Keratinocyte (primary cell): ENCODE results near the gene KIR2DL3. TPM values are rescaled to one million over a fixed set of nuclear protein-coding genes. Genes with fewer than 3 reads are reported as not detected.
"Not testable (repeated sequence)": the region's sequence is repeated elsewhere in the genome, so short reads cannot be mapped to it uniquely, and the experiment has no call there.

ENCODE experiments used
- DNase-seq: peaks from one replicate; pipeline ENCODE4 v3.0.0-alpha.2; 2011; ENCODE audit warnings: low read depth, missing footprints, low spot score
- FAIRE-seq: peaks from 2 replicates; lab custom pipeline; 2011; peaks lifted over from hg19 to GRCh38; lab: Jason Lieb, UNC
- H2AFZ ChIP-seq: 2 replicates; pipeline ENCODE4 v1.6.0; 2012; ENCODE audit warnings: low read length, control low read depth, inconsistent platforms; ENCODE audit not compliant: control insufficient read depth
- H3K27ac ChIP-seq: 2 replicates; pipeline ENCODE4 v1.5.1; 2011; ENCODE audit warnings: low read length; ENCODE audit not compliant: control insufficient read depth, insufficient read depth
- H3K27me3 ChIP-seq: 3 replicates; pipeline ENCODE4 v1.6.0; 2011; ENCODE audit warnings: low read length; ENCODE audit not compliant: control insufficient read depth, insufficient read depth; ENCODE audit errors: extremely low read depth
- H3K36me3 ChIP-seq, 2 experiments: 2 replicates in 1 of 2; 3 replicates in 1 of 2; pipeline ENCODE4 v1.5.1; 2011; ENCODE audit warnings: low read length in 2 of 2, mild to moderate bottlenecking in 1 of 2; ENCODE audit not compliant: control insufficient read depth in 2 of 2, insufficient read depth in 2 of 2; ENCODE audit errors: extremely low read depth in 1 of 2
- H3K4me1 ChIP-seq: 3 replicates; pipeline ENCODE4 v1.5.1; 2011; ENCODE audit warnings: low read length; ENCODE audit not compliant: control insufficient read depth, insufficient read depth; ENCODE audit errors: extremely low read depth
- H3K4me2 ChIP-seq: 3 replicates; pipeline ENCODE4 v1.6.0; 2011; ENCODE audit warnings: low read depth, low read length; ENCODE audit not compliant: control insufficient read depth, insufficient read depth; ENCODE audit errors: extremely low read depth
- H3K4me3 ChIP-seq, 3 experiments: fragments of 200-600 bp in 1 of 3; sonication (generic) in 1 of 3; 2 replicates in 2 of 3; 3 replicates in 1 of 3; pipeline ENCODE4 v1.5.1; 2011 to 2016; ENCODE audit warnings: low read length in 3 of 3, mild to moderate bottlenecking in 3 of 3, control low read depth in 2 of 3, inconsistent platforms in 1 of 3, low read depth in 1 of 3, mixed read lengths in 1 of 3, mixed run types in 1 of 3, moderate library complexity in 1 of 3; ENCODE audit not compliant: control insufficient read depth in 2 of 3, insufficient read depth in 2 of 3; ENCODE audit errors: extremely low read depth in 1 of 3
- H3K79me2 ChIP-seq: 2 replicates; pipeline ENCODE4 v1.6.0; 2012; ENCODE audit warnings: low read length; ENCODE audit not compliant: control insufficient read depth, insufficient read depth
- H3K9ac ChIP-seq: 3 replicates; pipeline ENCODE4 v1.6.0; 2011; ENCODE audit warnings: low read length; ENCODE audit not compliant: control insufficient read depth, insufficient read depth; ENCODE audit errors: extremely low read depth
- H3K9me1 ChIP-seq: 3 replicates; pipeline ENCODE4 v1.6.0; 2011; ENCODE audit warnings: low read length; ENCODE audit not compliant: control insufficient read depth, insufficient read depth; ENCODE audit errors: extremely low read depth
- H3K9me3 ChIP-seq: 2 replicates; pipeline ENCODE4 v1.5.1; 2012; ENCODE audit warnings: low read depth, low read length; ENCODE audit not compliant: control insufficient read depth
- H4K20me1 ChIP-seq: 3 replicates; pipeline ENCODE4 v1.6.0; 2011; ENCODE audit warnings: low read length; ENCODE audit not compliant: control insufficient read depth, insufficient read depth; ENCODE audit errors: extremely low read depth
- EZH2 ChIP-seq: IDR thresholded peaks from one replicate; pipeline ENCODE4 v1.6.1; 2012; ENCODE audit warnings: inconsistent platforms, mild to moderate bottlenecking, low read length, moderate library complexity
- dilution Hi-C: fragments of 300-500 bp; cut with MboI; formaldehyde crosslinking; loops from one replicate; pipeline ENCODE4 v1.7.0; 2020; ENCODE audit warnings: low sequenced_read_pairs; ENCODE audit not compliant: extremely low pct_ligation_motif_present
- polyA minus RNA-seq, 3 experiments: library from RNA; depleted of rRNA, polyadenylated mRNA; stranded (reverse); fragments of >200 nt; gene quantifications; 1 replicate in 1 of 3; 2 replicates in 1 of 3; 3 replicates in 1 of 3; pipeline ENCODE4 v1.2.3, GENCODE V29; 2011
- polyA plus RNA-seq, 5 experiments: library from polyadenylated mRNA; depleted of rRNA in 3 of 5; stranded (reverse) in 3 of 5; stranded (forward) in 1 of 5; unstranded in 1 of 5; fragments of >200 nt; gene quantifications; 1 replicate in 1 of 5; 2 replicates in 3 of 5; 3 replicates in 1 of 5; pipeline versions ENCODE4 v1.2.1 to v1.2.3, GENCODE V29; 2011 to 2012; ENCODE audit warnings: missing spikeins in 2 of 5, low read depth in 1 of 5, low replicate concordance in 1 of 5
- TF ChIP-seq, protein P1 (sequence below), 3 experiments: IDR thresholded peaks in 1 of 3; conservative IDR thresholded peaks in 1 of 3; optimal IDR thresholded peaks in 1 of 3; 2 replicates in 2 of 3; 3 replicates in 1 of 3; pipeline versions ENCODE3 to v1.5.1; 2011; ENCODE audit warnings: low read length in 3 of 3, mild to moderate bottlenecking in 3 of 3, moderate library complexity in 2 of 3, control low read depth in 1 of 3, inconsistent platforms in 1 of 3; ENCODE audit not compliant: insufficient read depth in 2 of 3; ENCODE audit errors: extremely low read depth in 1 of 3

Gene KIR2DL3
- not detected in 3 replicates for polyA plus RNA-seq
- polyA plus RNA-seq (2011; ENCODE audit: low read depth) = not detected
- polyA plus RNA-seq (2011; cell fraction: cytosol; rRNA removed) = not detected in 2 replicates
- polyA plus RNA-seq (2011; cell fraction: nucleus; rRNA removed) = not detected in 2 replicates
- not detected in 2 replicates for polyA plus RNA-seq (2012; ENCODE audit: low replicate concordance)
- not detected in 3 replicates for polyA minus RNA-seq
- polyA minus RNA-seq (2011; cell fraction: cytosol; rRNA and poly(A)+ RNA removed) = not detected
- polyA minus RNA-seq (2011; cell fraction: nucleus; rRNA and poly(A)+ RNA removed) = not detected in 2 replicates

DNA sequence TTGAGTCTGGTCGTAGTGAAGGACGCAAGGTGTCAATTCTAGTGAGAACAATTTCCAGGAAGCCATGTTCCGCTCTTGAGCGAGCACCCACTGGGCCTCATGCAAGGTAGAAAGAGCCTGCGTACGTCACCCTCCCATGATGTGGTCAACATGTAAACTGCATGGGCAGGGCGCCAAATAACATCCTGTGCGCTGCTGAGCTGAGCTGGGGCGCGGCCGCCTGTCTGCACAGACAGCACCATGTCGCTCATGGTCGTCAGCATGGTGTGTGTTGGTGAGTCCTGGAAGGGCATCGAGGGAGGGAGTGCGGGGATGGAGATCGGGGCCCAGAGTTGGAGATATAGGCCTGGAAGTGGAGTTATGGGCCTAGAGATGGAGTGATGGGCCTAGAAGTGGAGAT lies at the start of gene KIR2DL3:
Gene KIR2DL3 (plus strand): TSS at position 208 of the 400 bp plus-strand sequence. CDS start 33 bp downstream, at position 241.
- H3K4me3 ChIP-seq, H3K9me3 ChIP-seq, H3K4me2 ChIP-seq, H3K9me1 ChIP-seq, H3K79me2 ChIP-seq, H3K9ac ChIP-seq, FAIRE-seq, H2AFZ ChIP-seq, H3K27me3 ChIP-seq, DNase-seq, H4K20me1 ChIP-seq, dilution Hi-C loops, H3K27ac ChIP-seq, H3K36me3 ChIP-seq, H3K4me1 ChIP-seq: not testable (repeated sequence)

GRCh38 chr19:54691582-54692297 lies 46.6 kb upstream of the KIR2DL3 start:
- no peak for FAIRE-seq
- H3K9me1 ChIP-seq = no peaks in the 10 kb centered on the region
- no peak for TF ChIP-seq EZH2
- TF ChIP-seq, protein P1, sequence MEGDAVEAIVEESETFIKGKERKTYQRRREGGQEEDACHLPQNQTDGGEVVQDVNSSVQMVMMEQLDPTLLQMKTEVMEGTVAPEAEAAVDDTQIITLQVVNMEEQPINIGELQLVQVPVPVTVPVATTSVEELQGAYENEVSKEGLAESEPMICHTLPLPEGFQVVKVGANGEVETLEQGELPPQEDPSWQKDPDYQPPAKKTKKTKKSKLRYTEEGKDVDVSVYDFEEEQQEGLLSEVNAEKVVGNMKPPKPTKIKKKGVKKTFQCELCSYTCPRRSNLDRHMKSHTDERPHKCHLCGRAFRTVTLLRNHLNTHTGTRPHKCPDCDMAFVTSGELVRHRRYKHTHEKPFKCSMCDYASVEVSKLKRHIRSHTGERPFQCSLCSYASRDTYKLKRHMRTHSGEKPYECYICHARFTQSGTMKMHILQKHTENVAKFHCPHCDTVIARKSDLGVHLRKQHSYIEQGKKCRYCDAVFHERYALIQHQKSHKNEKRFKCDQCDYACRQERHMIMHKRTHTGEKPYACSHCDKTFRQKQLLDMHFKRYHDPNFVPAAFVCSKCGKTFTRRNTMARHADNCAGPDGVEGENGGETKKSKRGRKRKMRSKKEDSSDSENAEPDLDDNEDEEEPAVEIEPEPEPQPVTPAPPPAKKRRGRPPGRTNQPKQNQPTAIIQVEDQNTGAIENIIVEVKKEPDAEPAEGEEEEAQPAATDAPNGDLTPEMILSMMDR (optimal IDR thresholded peaks at IDR 0.05 in 1 of 3, IDR thresholded peaks at IDR 0.05 in 1 of 3, conservative IDR thresholded peaks at IDR 0.05 in 1 of 3; ENCODE audit: extremely low read depth in 1 of 3, insufficient read depth in 2 of 3, low read length in 3 of 3) = no peak
- H3K36me3 ChIP-seq = no peaks in the 10 kb centered on the region
- H3K27ac ChIP-seq = no peak overlapping the region
- no peak overlapping the region for H3K4me3 ChIP-seq
- H3K4me2 ChIP-seq = no peak overlapping the region
- no peaks in the 10 kb centered on the region for H3K4me1 ChIP-seq
- no peaks in the 10 kb centered on the region for H3K27me3 ChIP-seq
- H2AFZ ChIP-seq = no peak overlapping the region
- no peak for DNase-seq
- no peaks in the 10 kb centered on the region for H4K20me1 ChIP-seq
- dilution Hi-C loops = no loop called here
- no peak overlapping the region for H3K9ac ChIP-seq
- no peaks in the 10 kb centered on the region for H3K79me2 ChIP-seq
- no peaks in the 10 kb centered on the region for H3K9me3 ChIP-seq
